HCT116 (cell line): Measurements from ENCODE around the gene CENPP. TPM values are rescaled to one million over a fixed set of nuclear protein-coding genes. Genes with fewer than 3 reads are reported as not detected.

ENCODE experiments used
- ATAC-seq: fragments of 200-7000 bp; cut with Tn5 transposase; 2 replicates; pipeline ENCODE4 v1.9.1; 2020; ENCODE audit warnings: mild to moderate bottlenecking, moderate library complexity
- BruUV-seq: library from RNA; stranded (reverse); fragments of 400-500 nt; replicated peaks from 2 replicates; lab custom pipeline; 2021; lab: Mats Ljungman, UMichigan
- CTCF ChIA-PET: fragments of 300-600 bp; sonication (Branson Sonifier 250); formaldehyde crosslinking; loops from one replicate; lab custom pipeline; 2021; ENCODE audit warnings: antibody characterized with exemption; lab: Charles Lee
- POLR2A ChIA-PET: fragments of 300-600, 350-600 bp; sonication (Branson Sonifier 250); formaldehyde crosslinking; loops from one replicate; lab custom pipeline; 2021; ENCODE audit warnings: antibody characterized with exemption; lab: Charles Lee
- RAD21 ChIA-PET, 2 experiments: fragments of 300-600 bp; sonication (Branson Sonifier 250); formaldehyde crosslinking; loops; one replicate each; lab custom pipeline; 2023; ENCODE audit warnings: low total read pairs in 2 of 2; ENCODE audit not compliant: uncharacterized antibody in 2 of 2, unreplicated experiment in 2 of 2, low non-redundant PET in 1 of 2; lab: Charles Lee
- DNase-seq: peaks from one replicate; pipeline ENCODE4 v3.0.0-alpha.2; 2010; ENCODE audit warnings: low read depth, low spot score
- H2AFZ ChIP-seq: fragments of 200-600 bp; shearing (Covaris generic), sonication (generic); 2 replicates; pipeline ENCODE4 v1.6.1; 2017; ENCODE audit warnings: low read depth, mixed run types, mixed read lengths, antibody characterized with exemption, low read length; ENCODE audit not compliant: poor library complexity, severe bottlenecking
- H3K27ac ChIP-seq: 2 replicates; pipeline ENCODE4 v1.5.1; 2012; ENCODE audit warnings: low read depth, low read length
- H3K27me3 ChIP-seq: fragments of 200-600 bp; sonication (generic); 2 replicates; pipeline ENCODE4 v1.6.1; 2016; ENCODE audit warnings: mixed run types, low read length, mixed read lengths; ENCODE audit not compliant: insufficient read depth
- H3K36me3 ChIP-seq, 2 experiments: fragments of 200-500 bp in 1 of 2; fragments of 200-600 bp in 1 of 2; sonication (Bioruptor generic) in 1 of 2; sonication (generic) in 1 of 2; 2 replicates each; pipeline versions ENCODE4 v1.5.1 to v1.6.1; 2014 to 2016; ENCODE audit warnings: low read length in 2 of 2, inconsistent platforms in 1 of 2, mixed read lengths in 1 of 2, mixed run types in 1 of 2; ENCODE audit not compliant: insufficient read depth in 2 of 2, control insufficient read depth in 1 of 2
- H3K4me1 ChIP-seq, 2 experiments: fragments of 200-600 bp in 1 of 2; sonication (generic) in 1 of 2; 2 replicates each; pipeline versions ENCODE4 v1.5.1 to v1.6.1; 2012 to 2017; ENCODE audit warnings: low read length in 2 of 2, inconsistent platforms in 1 of 2, mild to moderate bottlenecking in 1 of 2, mixed read lengths in 1 of 2, mixed run types in 1 of 2, moderate library complexity in 1 of 2; ENCODE audit not compliant: insufficient read depth in 2 of 2, control insufficient read depth in 1 of 2
- H3K4me2 ChIP-seq: fragments of 200-600 bp; sonication (generic); 2 replicates; pipeline ENCODE4 v1.6.1; 2017; ENCODE audit warnings: mixed run types, low read length, mixed read lengths
- H3K4me3 ChIP-seq, 2 experiments: fragments of 200-600 bp in 1 of 2; sonication (generic) in 1 of 2; replicated peaks in 1 of 2; 2 replicates each; pipeline ENCODE4 v1.5.1; 2011 to 2016; ENCODE audit warnings: low read length in 2 of 2, control low read depth in 1 of 2, low read depth in 1 of 2, mild to moderate bottlenecking in 1 of 2, mixed read lengths in 1 of 2, mixed run types in 1 of 2
- H3K79me2 ChIP-seq: fragments of 200-600 bp; sonication (generic); 2 replicates; pipeline ENCODE4 v1.6.1; 2017; ENCODE audit warnings: mild to moderate bottlenecking, mixed run types, low read length, moderate library complexity, mixed read lengths; ENCODE audit not compliant: insufficient read depth
- H3K9ac ChIP-seq: fragments of 200-600 bp; sonication (generic); 2 replicates; pipeline ENCODE4 v1.6.1; 2016; ENCODE audit warnings: low read length, mixed read lengths
- H3K9me2 ChIP-seq: fragments of 200-600 bp; sonication (generic), shearing (Covaris generic); 2 replicates; pipeline ENCODE4 v1.6.1; 2017; ENCODE audit warnings: mixed run types, mild to moderate bottlenecking, moderate library complexity; ENCODE audit not compliant: insufficient read depth
- H3K9me3 ChIP-seq, 2 experiments: fragments of 200-500 bp in 1 of 2; fragments of 200-600 bp in 1 of 2; sonication (Bioruptor generic) in 1 of 2; sonication (generic) in 1 of 2; 2 replicates each; pipeline ENCODE4 v1.6.1; 2014 to 2017; ENCODE audit warnings: low read length in 2 of 2, mixed read lengths in 2 of 2, inconsistent platforms in 1 of 2, low read depth in 1 of 2, mild to moderate bottlenecking in 1 of 2, mixed run types in 1 of 2, moderate library complexity in 1 of 2; ENCODE audit not compliant: control insufficient read depth in 1 of 2, insufficient read depth in 1 of 2
- H4K20me1 ChIP-seq: fragments of 200-600 bp; sonication (generic), shearing (Covaris generic); 2 replicates; pipeline ENCODE4 v1.6.1; 2017; ENCODE audit warnings: mixed run types, mild to moderate bottlenecking, moderate library complexity; ENCODE audit not compliant: insufficient read depth
- ATF3 ChIP-seq: IDR thresholded peaks from 2 replicates; pipeline ENCODE4 v1.6.1; 2012
- CBX3 ChIP-seq: IDR thresholded peaks from 2 replicates; pipeline ENCODE4 v1.6.1; 2012; ENCODE audit warnings: low read depth
- CEBPB ChIP-seq: IDR thresholded peaks from 2 replicates; pipeline ENCODE4 v1.6.1; 2012; ENCODE audit warnings: low read depth
- EGR1 ChIP-seq: IDR thresholded peaks from 2 replicates; pipeline ENCODE4 v1.6.1; 2012; ENCODE audit warnings: low read depth
- EZH2 ChIP-seq: fragments of 200-600 bp; sonication (generic); IDR thresholded peaks from 2 replicates; pipeline ENCODE4 v1.6.1; 2017; ENCODE audit warnings: antibody characterized with exemption, mixed run types
- EZH2phosphoT487 ChIP-seq: fragments of 200-600 bp; IDR thresholded peaks from 2 replicates; pipeline ENCODE4 v1.6.1; 2018; ENCODE audit warnings: antibody characterized with exemption, borderline replicate concordance
- FOSL1 ChIP-seq: IDR thresholded peaks from 2 replicates; pipeline ENCODE4 v1.6.1; 2012; ENCODE audit warnings: low read depth
- MAX ChIP-seq: IDR thresholded peaks from 2 replicates; pipeline ENCODE4 v1.6.1; 2012
- POLR2AphosphoS5 ChIP-seq: IDR thresholded peaks from 2 replicates; pipeline ENCODE4 v1.6.1; 2011; ENCODE audit warnings: mild to moderate bottlenecking, low read depth, low read length, moderate library complexity
- RAD21 ChIP-seq: IDR thresholded peaks from 2 replicates; pipeline ENCODE4 v1.6.1; 2012; ENCODE audit warnings: low read depth, mild to moderate bottlenecking
- SIN3A ChIP-seq: IDR thresholded peaks from 2 replicates; pipeline ENCODE4 v1.6.1; 2012; ENCODE audit warnings: low read depth
- SP1 ChIP-seq: IDR thresholded peaks from 2 replicates; pipeline ENCODE4 v1.6.1; 2012; ENCODE audit warnings: low read depth
- TCF7L2 ChIP-seq: IDR thresholded peaks from 2 replicates; pipeline ENCODE4 v1.7.0; 2011; ENCODE audit warnings: borderline replicate concordance, inconsistent platforms; ENCODE audit not compliant: insufficient read depth, insufficient read length; ENCODE audit errors: extremely low read depth
- YY1 ChIP-seq: IDR thresholded peaks from 2 replicates; pipeline ENCODE4 v1.6.1; 2011; ENCODE audit warnings: low read length, low read depth, moderate library complexity, mild to moderate bottlenecking; ENCODE audit not compliant: insufficient replicate concordance; ENCODE audit errors: extremely low read depth
- ZBTB33 ChIP-seq: IDR thresholded peaks from 2 replicates; pipeline ENCODE4 v1.6.1; 2011; ENCODE audit warnings: mild to moderate bottlenecking, low read length, moderate library complexity; ENCODE audit not compliant: insufficient replicate concordance; ENCODE audit errors: extremely low read depth
- ZFX ChIP-seq: fragments of 450-650 bp; IDR thresholded peaks from 2 replicates; pipeline ENCODE4 v1.6.1; 2017
- ZNF274 ChIP-seq: fragments of 200-500 bp; sonication (Bioruptor generic); IDR thresholded peaks from 2 replicates; pipeline ENCODE4 v1.6.1; 2014; ENCODE audit warnings: mild to moderate bottlenecking, low read depth, low read length, inconsistent platforms
- intact Hi-C: fragments of 100-400 bp; cut with micrococcal nuclease; formaldehyde crosslinking; loops from 2 replicates; pipeline ENCODE4 v1.10.0; 2022
- total RNA-seq: library from RNA; stranded (reverse); gene quantifications from one replicate; pipeline ENCODE4 v1.2.1, GENCODE V29; 2021; ENCODE audit not compliant: unreplicated experiment
- TF ChIP-seq, protein P1 (sequence below): IDR thresholded peaks from 2 replicates; pipeline ENCODE4 v1.6.1; 2012; ENCODE audit warnings: low read depth

Gene CENPP
- total RNA-seq, 1 experiment from 2014 or later: 7.0 TPM

DNA sequence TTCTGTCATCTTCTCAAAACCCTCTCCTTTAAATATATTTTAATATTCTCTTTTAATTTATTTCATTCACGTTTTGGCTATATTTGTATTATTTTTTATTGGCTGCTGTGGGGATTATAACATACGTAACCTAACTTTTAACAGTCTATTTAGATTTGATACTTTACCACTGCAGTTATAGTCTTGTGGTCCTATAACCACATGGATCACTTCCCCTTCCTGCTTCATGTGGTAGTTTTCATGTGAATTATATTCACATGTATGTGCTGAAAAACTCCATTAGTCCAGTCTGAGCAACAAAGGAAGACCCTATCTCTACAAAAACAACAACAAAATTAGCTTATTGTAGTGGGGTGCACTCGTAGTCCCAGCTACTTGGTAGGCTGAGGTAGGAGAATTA, 34.3 kb downstream of the CENPP start (continued):
- TF ChIP-seq ZBTB33: no peak
- no peak for TF ChIP-seq CBX3
- TF ChIP-seq FOSL1: no peak
- no peak for TF ChIP-seq EGR1
- no peak for TF ChIP-seq MAX
- no peak for TF ChIP-seq ZFX

DNA sequence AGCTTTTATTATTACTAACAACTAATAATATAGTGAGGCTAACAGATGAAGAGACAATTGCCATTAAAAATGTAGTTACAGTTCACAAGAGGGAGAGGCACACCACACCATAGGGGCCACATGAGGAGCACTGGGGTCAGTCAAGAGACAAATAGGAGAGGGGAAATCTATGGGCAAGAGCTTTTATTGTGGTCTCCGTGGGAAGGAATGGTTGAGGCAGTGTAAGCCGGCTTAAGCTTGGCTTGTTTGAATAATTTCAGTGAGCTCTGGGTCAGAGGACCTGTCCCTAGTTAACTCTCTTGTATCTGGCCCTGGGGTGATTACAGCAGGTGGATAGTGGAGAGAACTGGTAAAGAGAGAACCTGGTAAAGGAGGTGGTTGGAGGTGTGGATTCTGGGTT, 43.3 kb downstream of the CENPP start:
- RAD21 ChIA-PET: no interaction called here
- Histone ChIP-seq H3K9me2 (no peaks in the 10 kb centered on the region), H2AFZ (no peak overlapping the region), H4K20me1 (no peaks in the 10 kb centered on the region), H3K4me3 (no peak overlapping the region), H3K36me3 (no peaks in the 10 kb centered on the region), H3K4me1 (no peaks in the 10 kb centered on the region), H3K27ac (no peak overlapping the region), H3K9ac (no peak overlapping the region), H3K79me2 (no peaks in the 10 kb centered on the region), H3K9me3 (peaks cover 4% of the 10 kb centered on the region in 2 experiments; a peak in 1 of 4 replicates), H3K27me3 (no peaks in the 10 kb centered on the region), H3K4me2 (no peak overlapping the region)
- POLR2A ChIA-PET: no interaction called here
- BruUV-seq: no TSS peak
- intact Hi-C loops: no loop called here
- ATAC-seq: no peak
- no peak for DNase-seq
- CTCF ChIA-PET: interaction anchor here (1.4 kb wide), 1 partner anchor 41 kb away, joined by 3 read pairs; no protein-coding TSS in a partner anchor
- TF ChIP-seq, protein P1, sequence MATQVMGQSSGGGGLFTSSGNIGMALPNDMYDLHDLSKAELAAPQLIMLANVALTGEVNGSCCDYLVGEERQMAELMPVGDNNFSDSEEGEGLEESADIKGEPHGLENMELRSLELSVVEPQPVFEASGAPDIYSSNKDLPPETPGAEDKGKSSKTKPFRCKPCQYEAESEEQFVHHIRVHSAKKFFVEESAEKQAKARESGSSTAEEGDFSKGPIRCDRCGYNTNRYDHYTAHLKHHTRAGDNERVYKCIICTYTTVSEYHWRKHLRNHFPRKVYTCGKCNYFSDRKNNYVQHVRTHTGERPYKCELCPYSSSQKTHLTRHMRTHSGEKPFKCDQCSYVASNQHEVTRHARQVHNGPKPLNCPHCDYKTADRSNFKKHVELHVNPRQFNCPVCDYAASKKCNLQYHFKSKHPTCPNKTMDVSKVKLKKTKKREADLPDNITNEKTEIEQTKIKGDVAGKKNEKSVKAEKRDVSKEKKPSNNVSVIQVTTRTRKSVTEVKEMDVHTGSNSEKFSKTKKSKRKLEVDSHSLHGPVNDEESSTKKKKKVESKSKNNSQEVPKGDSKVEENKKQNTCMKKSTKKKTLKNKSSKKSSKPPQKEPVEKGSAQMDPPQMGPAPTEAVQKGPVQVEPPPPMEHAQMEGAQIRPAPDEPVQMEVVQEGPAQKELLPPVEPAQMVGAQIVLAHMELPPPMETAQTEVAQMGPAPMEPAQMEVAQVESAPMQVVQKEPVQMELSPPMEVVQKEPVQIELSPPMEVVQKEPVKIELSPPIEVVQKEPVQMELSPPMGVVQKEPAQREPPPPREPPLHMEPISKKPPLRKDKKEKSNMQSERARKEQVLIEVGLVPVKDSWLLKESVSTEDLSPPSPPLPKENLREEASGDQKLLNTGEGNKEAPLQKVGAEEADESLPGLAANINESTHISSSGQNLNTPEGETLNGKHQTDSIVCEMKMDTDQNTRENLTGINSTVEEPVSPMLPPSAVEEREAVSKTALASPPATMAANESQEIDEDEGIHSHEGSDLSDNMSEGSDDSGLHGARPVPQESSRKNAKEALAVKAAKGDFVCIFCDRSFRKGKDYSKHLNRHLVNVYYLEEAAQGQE: no peak
- no peak for TF ChIP-seq ZFX
- TF ChIP-seq RAD21: no peak
- TF ChIP-seq ATF3: no peak
- TF ChIP-seq EZH2: no peak
- TF ChIP-seq TCF7L2: no peak
- no peak for TF ChIP-seq SP1
- TF ChIP-seq ZBTB33: no peak
- no peak for TF ChIP-seq MAX
- no peak for TF ChIP-seq SIN3A
- no peak for TF ChIP-seq EZH2phosphoT487
- TF ChIP-seq POLR2AphosphoS5: no peak
- no peak for TF ChIP-seq CEBPB
- no peak for TF ChIP-seq YY1
- TF ChIP-seq ZNF274: no peak
